ENCODE data around the gene STK38. TPM values are rescaled to one million over a fixed set of nuclear protein-coding genes. Genes with fewer than 3 reads are reported as not detected.

The STK38 gene
- total and polyA plus RNA-seq, 9 of the 15 experiments (the other 6 are each of a cell fraction or from before 2014, with no cell fraction given), result 5.7 to 28.7 (median 19.5) TPM

- TF ChIP-seq UBTF (IDR thresholded peaks at IDR 0.05; ENCODE audit: borderline replicate concordance in 1 of 2, low read depth in 2 of 2, low read length in 2 of 2) (0 out of 4 replicates have a peak, but pooled peaks of 1 of the 2 experiments have one; percentile 63), MXI1 (IDR thresholded peaks at IDR 0.05; ENCODE audit: low read depth, low read length) (no peak), ZNF444 (CRISPR knock-in tag; IDR thresholded peaks at IDR 0.05) (no peak), ZNF79 (CRISPR knock-in tag; IDR thresholded peaks at IDR 0.05; ENCODE audit: low read depth) (no peak), ZFP1 (CRISPR knock-in tag; IDR thresholded peaks at IDR 0.05) (no peak), MTF1 (CRISPR knock-in tag; IDR thresholded peaks at IDR 0.05; ENCODE audit: borderline replicate concordance) (no peak), TAF1 (IDR thresholded peaks at IDR 0.05; ENCODE audit: control insufficient read depth, extremely low read depth, insufficient read depth, low read length, severe bottlenecking) (no peak), FOXK1 (CRISPR knock-in tag; IDR thresholded peaks at IDR 0.05; ENCODE audit: borderline replicate concordance) (no peak), ZNF217 (CRISPR knock-in tag; IDR thresholded peaks at IDR 0.05) (no peak), JUNB (CRISPR knock-in tag; conservative IDR thresholded peaks at IDR 0.05) (no peak), RREB1 (CRISPR knock-in tag; IDR thresholded peaks at IDR 0.05) (no peak), CREM (IDR thresholded peaks at IDR 0.05; ENCODE audit: low read depth) (peak; percentile 72), ZFPM2 (CRISPR knock-in tag; IDR thresholded peaks at IDR 0.05) (no peak), TGIF2 (CRISPR knock-in tag; IDR thresholded peaks at IDR 0.05) (no peak), DNMT1 (IDR thresholded peaks at IDR 0.05) (0 out of 2 replicates have a peak, but pooled peaks have one; percentile 18), SRF (CRISPR knock-in tag; IDR thresholded peaks at IDR 0.05) (no peak), YBX1 (IDR thresholded peaks at IDR 0.05) (no peak), TCFL5 (CRISPR knock-in tag; conservative IDR thresholded peaks at IDR 0.05) (no peak)
These were observed 69.2 kb downstream of the STK38 start (continued) for GRCh38 chr6:36478051-36478526.

All from K562 (cell line).